Measurements from ENCODE around the gene NRXN2. TPM values are rescaled to one million over a fixed set of nuclear protein-coding genes. Genes with fewer than 3 reads are reported as not detected.

Gene NRXN2
- total RNA-seq, 1 experiment from 2014 or later: 0.15 TPM

DNA sequence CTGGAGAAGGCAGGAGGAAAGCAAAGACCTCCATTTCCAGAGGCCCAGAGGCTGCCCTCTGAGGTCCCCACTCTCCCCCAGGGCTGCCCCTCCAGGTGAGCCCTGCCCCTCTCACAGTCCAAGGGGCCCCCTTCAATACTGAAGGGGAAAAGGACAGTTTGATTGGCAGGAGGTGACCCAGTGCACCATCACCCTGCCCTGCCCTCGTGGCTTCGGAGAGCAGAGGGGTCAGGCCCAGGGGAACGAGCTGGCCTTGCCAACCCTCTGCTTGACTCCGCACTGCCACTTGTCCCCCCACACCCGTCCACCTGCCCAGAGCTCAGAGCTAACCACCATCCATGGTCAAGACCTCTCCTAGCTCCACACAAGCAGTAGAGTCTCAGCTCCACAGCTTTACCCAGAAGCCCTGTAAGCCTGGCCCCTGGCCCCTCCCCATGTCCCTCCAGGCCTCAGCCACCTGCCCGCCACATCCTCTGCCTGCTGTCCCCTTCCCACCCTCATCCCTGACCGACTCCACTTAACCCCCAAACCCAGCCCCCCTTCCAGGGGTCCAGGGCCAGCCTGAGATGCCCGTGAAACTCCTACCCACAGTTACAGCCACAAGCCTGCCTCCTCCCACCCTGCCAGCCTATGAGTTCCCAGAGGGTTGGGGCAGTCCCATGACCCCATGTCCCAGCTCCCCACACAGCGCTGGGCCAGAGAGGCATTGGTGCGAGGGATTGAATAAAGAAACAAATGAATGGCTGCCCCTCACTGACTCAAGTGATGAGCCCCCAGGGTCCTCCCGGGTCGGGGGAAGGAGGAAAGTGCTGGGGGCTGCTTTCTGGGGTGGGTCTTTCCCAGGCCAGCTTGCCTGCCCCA lies 121.2 kb downstream of the NRXN2 start:
- ATAC-seq (no peak), DNase-seq (ENCODE audit: low read depth, low spot score) (no peak)
- H3K4me3 ChIP-seq (ENCODE audit: low read depth in 2 of 2, low read length in 2 of 2): no peak overlapping the region
- H3K27ac ChIP-seq (ENCODE audit: low read length): no peak overlapping the region
- intact Hi-C loops (cut with micrococcal nuclease; ENCODE audit: unreplicated experiment) (no loop called here), in situ Hi-C loops (cut with HindIII; ENCODE audit: low pct_unique_long_range_greater_than_20kb, low sequenced_read_pairs) (no loop called here)
- BruUV-seq (replicated peaks): no TSS peak
- POLR2A ChIA-PET: no interaction called here
- H3K4me1 ChIP-seq (ENCODE audit: control insufficient read depth, insufficient read depth, low read length): 0 out of 2 replicates have a peak, but pooled peaks cover 3% of the 10 kb centered on the region
- H3K36me3 ChIP-seq (ENCODE audit: control insufficient read depth, insufficient read depth, low read length): no peaks in the 10 kb centered on the region
- no peaks in the 10 kb centered on the region for H3K9me3 ChIP-seq (ENCODE audit: control insufficient read depth, insufficient read depth, low read depth, low read length)
- CTCF ChIA-PET: interaction anchor here (0.7 kb wide), 1 partner anchor 225 kb away, joined by 3 read pairs; no protein-coding TSS in a partner anchor
- no peaks in the 10 kb centered on the region for H3K27me3 ChIP-seq (ENCODE audit: control insufficient read depth, insufficient read depth, low read length)
- TF ChIP-seq, protein P1, sequence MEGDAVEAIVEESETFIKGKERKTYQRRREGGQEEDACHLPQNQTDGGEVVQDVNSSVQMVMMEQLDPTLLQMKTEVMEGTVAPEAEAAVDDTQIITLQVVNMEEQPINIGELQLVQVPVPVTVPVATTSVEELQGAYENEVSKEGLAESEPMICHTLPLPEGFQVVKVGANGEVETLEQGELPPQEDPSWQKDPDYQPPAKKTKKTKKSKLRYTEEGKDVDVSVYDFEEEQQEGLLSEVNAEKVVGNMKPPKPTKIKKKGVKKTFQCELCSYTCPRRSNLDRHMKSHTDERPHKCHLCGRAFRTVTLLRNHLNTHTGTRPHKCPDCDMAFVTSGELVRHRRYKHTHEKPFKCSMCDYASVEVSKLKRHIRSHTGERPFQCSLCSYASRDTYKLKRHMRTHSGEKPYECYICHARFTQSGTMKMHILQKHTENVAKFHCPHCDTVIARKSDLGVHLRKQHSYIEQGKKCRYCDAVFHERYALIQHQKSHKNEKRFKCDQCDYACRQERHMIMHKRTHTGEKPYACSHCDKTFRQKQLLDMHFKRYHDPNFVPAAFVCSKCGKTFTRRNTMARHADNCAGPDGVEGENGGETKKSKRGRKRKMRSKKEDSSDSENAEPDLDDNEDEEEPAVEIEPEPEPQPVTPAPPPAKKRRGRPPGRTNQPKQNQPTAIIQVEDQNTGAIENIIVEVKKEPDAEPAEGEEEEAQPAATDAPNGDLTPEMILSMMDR (IDR thresholded peaks at IDR 0.05): no peak
- TF ChIP-seq POLR2AphosphoS5 (IDR thresholded peaks at IDR 0.05; ENCODE audit: low read depth, low read length) (no peak), TCF7L2 (IDR thresholded peaks at IDR 0.05; ENCODE audit: low read depth, low read length) (no peak), SIN3A (IDR thresholded peaks at IDR 0.05; ENCODE audit: borderline replicate concordance, insufficient read depth, low read depth, low read length) (no peak), REST (IDR thresholded peaks at IDR 0.05; ENCODE audit: insufficient read depth in 1 of 2, low read depth in 2 of 2, low read length in 1 of 2) (no peak)

DNA sequence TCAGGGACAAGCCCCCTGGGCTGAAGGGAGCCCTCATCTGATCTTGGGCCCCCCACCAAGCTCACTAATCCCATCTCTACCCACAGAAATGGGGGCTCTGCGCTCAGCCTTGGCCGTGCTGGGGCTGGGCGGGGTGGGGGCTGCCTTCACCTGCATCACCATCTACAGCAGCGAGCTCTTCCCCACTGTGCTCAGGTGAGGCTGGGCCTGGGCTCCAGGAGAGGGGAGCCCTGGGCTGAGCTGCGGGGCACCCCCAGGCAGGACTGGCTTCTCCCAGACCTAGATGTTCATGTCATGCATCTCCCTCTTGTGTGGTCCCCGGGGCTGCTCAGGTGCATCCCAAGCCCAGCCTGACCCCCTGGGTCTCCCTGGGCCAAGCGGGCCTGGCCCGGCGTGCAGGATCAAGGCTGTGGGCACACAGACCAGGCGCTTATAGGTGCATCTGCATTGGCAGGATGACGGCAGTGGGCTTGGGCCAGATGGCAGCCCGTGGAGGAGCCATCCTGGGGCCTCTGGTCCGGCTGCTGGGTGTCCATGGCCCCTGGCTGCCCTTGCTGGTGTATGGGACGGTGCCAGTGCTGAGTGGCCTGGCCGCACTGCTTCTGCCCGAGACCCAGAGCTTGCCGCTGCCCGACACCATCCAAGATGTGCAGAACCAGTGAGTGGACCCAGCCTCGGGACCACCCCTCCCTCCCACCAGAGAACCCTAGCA lies 122.6 kb downstream of the NRXN2 start:
- no peaks in the 10 kb centered on the region for H3K4me1 ChIP-seq (ENCODE audit: control insufficient read depth, insufficient read depth, low read length)
- H3K36me3 ChIP-seq (ENCODE audit: control insufficient read depth, insufficient read depth, low read length): no peaks in the 10 kb centered on the region
- TF ChIP-seq, protein P1 (IDR thresholded peaks at IDR 0.05): no peak
- no peak for TF ChIP-seq SIN3A (IDR thresholded peaks at IDR 0.05; ENCODE audit: borderline replicate concordance, insufficient read depth, low read depth, low read length)
- no peak for TF ChIP-seq REST (IDR thresholded peaks at IDR 0.05; ENCODE audit: insufficient read depth in 1 of 2, low read depth in 2 of 2, low read length in 1 of 2)
- TF ChIP-seq TCF7L2 (IDR thresholded peaks at IDR 0.05; ENCODE audit: low read depth, low read length): no peak
- no peak for TF ChIP-seq POLR2AphosphoS5 (IDR thresholded peaks at IDR 0.05; ENCODE audit: low read depth, low read length)
- no peaks in the 10 kb centered on the region for H3K27me3 ChIP-seq (ENCODE audit: control insufficient read depth, insufficient read depth, low read length)
- H3K27ac ChIP-seq (ENCODE audit: low read length): no peak overlapping the region
- ChIA-PET CTCF (no interaction called here), POLR2A (no interaction called here)
- BruUV-seq (replicated peaks): no TSS peak
- H3K9me3 ChIP-seq (ENCODE audit: control insufficient read depth, insufficient read depth, low read depth, low read length): no peaks in the 10 kb centered on the region
- no peak overlapping the region for H3K4me3 ChIP-seq (ENCODE audit: low read depth in 2 of 2, low read length in 2 of 2)
- no peak for DNase-seq (ENCODE audit: low read depth, low spot score)
- ATAC-seq: peak; percentile 25
- intact Hi-C loops (cut with micrococcal nuclease; ENCODE audit: unreplicated experiment): no loop called here
- in situ Hi-C loops (cut with HindIII; ENCODE audit: low pct_unique_long_range_greater_than_20kb, low sequenced_read_pairs): no loop called here
